HG03442 (cell line): ENCODE data around the gene PHACTR1.

Source experiments
- ATAC-seq: cut with Tn5 transposase; IDR thresholded peaks from one replicate; pipeline ENCODE4 v1.9.1; 2021; ENCODE audit warnings: mild to moderate bottlenecking, moderate library complexity; ENCODE audit not compliant: unreplicated experiment

Gene PHACTR1

GRCh38 chr6:13012977-13013680 lies 296.6 kb downstream of the PHACTR1 start:
- no peak for ATAC-seq

- ATAC-seq: no peak
These were observed 297.3 kb downstream of the PHACTR1 start for GRCh38 chr6:13013681-13014503.

GRCh38 chr6:13014504-13015378 lies 298.2 kb downstream of the PHACTR1 start:
- no peak for ATAC-seq

GRCh38 chr6:13015379-13015681 lies 298.8 kb downstream of the PHACTR1 start:
- ATAC-seq: no peak

GRCh38 chr6:13024616-13025015 lies 308.0 kb downstream of the PHACTR1 start:
- ATAC-seq: no peak

- no peak for ATAC-seq
These were observed 309.4 kb downstream of the PHACTR1 start for GRCh38 chr6:13025893-13026499.

- ATAC-seq: no peak
These were observed 310.0 kb downstream of the PHACTR1 start for GRCh38 chr6:13026557-13026956.

GRCh38 chr6:13027207-13027606 lies 310.6 kb downstream of the PHACTR1 start:
- no peak for ATAC-seq

- ATAC-seq: no peak
These were observed 313.8 kb downstream of the PHACTR1 start for GRCh38 chr6:13030396-13030795.

GRCh38 chr6:13032566-13032965 lies 316.0 kb downstream of the PHACTR1 start:
- no peak for ATAC-seq

- no peak for ATAC-seq
These were observed 316.6 kb downstream of the PHACTR1 start for GRCh38 chr6:13033145-13033544.

- no peak for ATAC-seq
These were observed 317.7 kb downstream of the PHACTR1 start for GRCh38 chr6:13034316-13034715.

GRCh38 chr6:13035606-13036005 lies 319.0 kb downstream of the PHACTR1 start:
- no peak for ATAC-seq

- ATAC-seq: no peak
These were observed 321.7 kb downstream of the PHACTR1 start for GRCh38 chr6:13038315-13038714.

GRCh38 chr6:13038741-13039190 lies 322.2 kb downstream of the PHACTR1 start:
- ATAC-seq: no peak

GRCh38 chr6:13044390-13044789 lies 327.8 kb downstream of the PHACTR1 start:
- no peak for ATAC-seq

- ATAC-seq: no peak
These were observed 328.3 kb downstream of the PHACTR1 start for GRCh38 chr6:13044896-13045295.

- no peak for ATAC-seq
These were observed 329.1 kb downstream of the PHACTR1 start for GRCh38 chr6:13045676-13046075.

- no peak for ATAC-seq
These were observed 329.5 kb downstream of the PHACTR1 start for GRCh38 chr6:13046084-13046483.

GRCh38 chr6:13048113-13048512 lies 331.5 kb downstream of the PHACTR1 start:
- ATAC-seq: no peak

GRCh38 chr6:13049666-13050254 lies 333.2 kb downstream of the PHACTR1 start:
- ATAC-seq: no peak
